RWPE1 (cell line): ENCODE measurements around the gene ARID4A.
"Not testable (repeated sequence)": the region's sequence is repeated elsewhere in the genome, so short reads cannot be mapped to it uniquely, and the experiment has no call there.

Experiments used
- CTCF ChIA-PET: fragments of 350-600 bp; sonication (Branson Sonifier 250); formaldehyde crosslinking; extraction: SDS; loops from one replicate; lab custom pipeline; 2021; lab: Yijun Ruan, JAX
- POLR2A ChIA-PET: fragments of 400-600 bp; formaldehyde crosslinking; extraction: SDS; loops from one replicate; lab custom pipeline; 2020; ENCODE audit warnings: antibody characterized with exemption; ENCODE audit not compliant: low non-redundant PET; lab: Yijun Ruan, JAX
- DNase-seq: peaks from one replicate; pipeline ENCODE4 v3.0.0; 2012; ENCODE audit warnings: low spot score
- H3K27ac ChIP-seq: fragments of 450-650 bp; 2 replicates; pipeline ENCODE4 v1.5.1; 2017
- TF ChIP-seq, protein P1 (sequence below): fragments of 450-650 bp; conservative IDR thresholded peaks from 2 replicates; pipeline ENCODE4 v1.5.1; 2017; ENCODE audit warnings: low read depth, mild to moderate bottlenecking

The ARID4A gene

DNA sequence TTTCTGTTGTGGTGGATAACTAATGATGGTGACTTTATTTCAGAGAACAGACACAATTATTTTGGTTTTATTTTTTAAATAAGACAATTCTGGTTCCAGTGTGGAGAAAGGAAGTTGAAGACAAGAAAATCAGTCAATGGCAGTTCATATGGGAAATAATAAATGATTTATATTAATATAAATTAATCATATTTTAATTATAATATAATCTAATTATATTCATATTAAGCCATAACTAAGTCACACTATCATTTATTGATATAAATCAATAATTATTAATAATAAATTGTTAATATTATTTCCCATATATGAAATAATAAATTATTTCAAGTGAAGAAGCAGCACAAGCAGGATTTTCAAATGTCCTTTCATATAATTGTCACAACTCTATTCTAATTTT is 100.1 kb downstream of the ARID4A start:
- TF ChIP-seq, protein P1, sequence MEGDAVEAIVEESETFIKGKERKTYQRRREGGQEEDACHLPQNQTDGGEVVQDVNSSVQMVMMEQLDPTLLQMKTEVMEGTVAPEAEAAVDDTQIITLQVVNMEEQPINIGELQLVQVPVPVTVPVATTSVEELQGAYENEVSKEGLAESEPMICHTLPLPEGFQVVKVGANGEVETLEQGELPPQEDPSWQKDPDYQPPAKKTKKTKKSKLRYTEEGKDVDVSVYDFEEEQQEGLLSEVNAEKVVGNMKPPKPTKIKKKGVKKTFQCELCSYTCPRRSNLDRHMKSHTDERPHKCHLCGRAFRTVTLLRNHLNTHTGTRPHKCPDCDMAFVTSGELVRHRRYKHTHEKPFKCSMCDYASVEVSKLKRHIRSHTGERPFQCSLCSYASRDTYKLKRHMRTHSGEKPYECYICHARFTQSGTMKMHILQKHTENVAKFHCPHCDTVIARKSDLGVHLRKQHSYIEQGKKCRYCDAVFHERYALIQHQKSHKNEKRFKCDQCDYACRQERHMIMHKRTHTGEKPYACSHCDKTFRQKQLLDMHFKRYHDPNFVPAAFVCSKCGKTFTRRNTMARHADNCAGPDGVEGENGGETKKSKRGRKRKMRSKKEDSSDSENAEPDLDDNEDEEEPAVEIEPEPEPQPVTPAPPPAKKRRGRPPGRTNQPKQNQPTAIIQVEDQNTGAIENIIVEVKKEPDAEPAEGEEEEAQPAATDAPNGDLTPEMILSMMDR: no peak
- no peak overlapping the region for H3K27ac ChIP-seq
- POLR2A ChIA-PET: no interaction called here
- DNase-seq: no peak
- CTCF ChIA-PET: no interaction called here

DNA sequence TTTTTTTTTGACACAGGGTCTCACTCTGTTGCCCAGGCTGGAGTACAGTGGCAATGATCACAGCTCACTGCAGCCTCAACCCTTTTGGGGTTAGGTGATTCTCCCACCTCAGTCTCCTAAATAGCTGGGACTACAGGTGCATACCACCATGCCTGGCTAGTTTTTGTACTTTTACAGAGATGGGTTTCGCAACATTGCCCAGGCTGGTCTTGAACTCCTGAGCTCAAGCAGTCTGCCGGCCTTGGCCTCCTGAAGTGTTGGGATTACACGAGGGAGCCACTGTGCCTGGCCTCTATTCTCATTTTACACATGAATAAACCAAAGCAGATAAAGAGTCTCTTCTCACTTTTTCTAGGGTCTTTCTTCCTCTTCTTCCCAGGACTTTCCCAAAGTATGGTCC is 100.5 kb downstream of the ARID4A start:
- DNase-seq: no peak
- TF ChIP-seq, protein P1: no peak
- CTCF ChIA-PET: no interaction called here
- no peak overlapping the region for H3K27ac ChIP-seq
- POLR2A ChIA-PET: no interaction called here

DNA sequence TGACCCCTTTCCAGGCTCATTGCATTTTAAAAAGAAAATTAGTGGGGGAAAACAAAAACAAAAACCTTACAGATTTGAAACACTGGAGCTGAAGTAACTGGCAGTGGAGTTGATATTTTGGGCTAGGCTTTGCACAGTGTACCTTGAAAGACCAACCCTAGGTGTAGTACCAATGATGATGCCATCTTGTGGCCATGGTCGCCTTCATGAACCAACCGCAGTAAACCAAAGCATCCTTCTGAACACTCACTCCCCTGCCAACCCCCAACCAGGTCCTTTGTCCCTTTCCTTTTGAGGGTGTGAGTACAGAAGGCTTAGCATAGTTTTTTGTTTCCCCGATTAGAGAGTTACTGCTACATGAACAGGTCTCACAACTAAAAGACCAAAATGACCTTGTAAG is 103.2 kb downstream of the ARID4A start:
- H3K27ac ChIP-seq: no peak overlapping the region
- POLR2A ChIA-PET: no interaction called here
- no peak for DNase-seq
- CTCF ChIA-PET: no interaction called here
- TF ChIP-seq, protein P1: no peak

DNA sequence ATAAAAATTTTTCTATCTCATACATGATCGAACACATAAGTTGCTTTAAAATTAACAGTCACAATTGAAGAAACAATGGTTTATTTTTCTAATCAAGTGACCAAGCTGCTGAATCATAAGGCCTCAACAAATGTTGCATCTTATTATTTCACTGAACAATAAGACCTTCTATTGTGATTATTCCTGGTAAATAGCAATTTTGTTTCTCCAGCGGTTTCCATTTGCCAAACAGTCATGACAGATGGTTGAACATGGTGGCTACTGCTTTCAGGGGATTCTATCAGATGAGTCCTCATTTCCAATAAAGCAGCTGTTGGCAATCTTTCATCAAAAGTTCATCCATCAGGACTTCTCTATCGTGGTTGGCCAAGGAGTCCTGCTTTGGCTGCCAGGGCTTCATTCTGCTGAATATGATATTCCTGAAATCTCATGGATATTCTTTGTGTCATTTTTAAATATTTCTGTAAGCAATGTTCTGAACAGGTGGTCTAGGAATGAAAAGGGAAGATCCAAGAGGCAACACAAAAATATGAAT is 110.4 kb downstream of the ARID4A start:
- CTCF ChIA-PET: interaction anchor here (1.4 kb wide), 1 partner anchor 13 kb away, joined by 4 read pairs; the partner anchor contains the start of gene TOMM20L
- no peak overlapping the region for H3K27ac ChIP-seq
- POLR2A ChIA-PET: interaction anchor here (0.5 kb wide), 1 partner anchor 82 kb away, joined by 3 read pairs; no protein-coding TSS in a partner anchor
- DNase-seq: no peak
- TF ChIP-seq, protein P1: no peak

DNA sequence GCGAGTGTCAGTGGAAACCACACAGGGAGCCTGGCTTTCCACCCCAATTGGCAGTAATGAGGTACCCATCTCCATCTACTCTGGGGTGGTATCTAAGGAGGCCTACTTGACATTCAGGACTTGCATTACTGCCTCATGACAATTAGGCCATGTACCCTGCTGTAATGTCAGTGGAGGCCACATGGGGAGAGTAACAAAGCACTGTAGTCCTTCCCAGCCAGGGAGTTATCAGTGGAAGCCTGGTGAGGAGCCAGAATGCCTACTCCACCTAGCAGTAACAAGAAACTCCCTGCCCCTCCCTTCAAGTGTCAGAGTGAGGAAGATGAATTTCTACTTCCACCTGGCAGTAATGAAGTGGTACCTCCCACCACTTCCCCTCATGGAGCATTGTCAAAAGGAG is 116.5 kb downstream of the ARID4A start:
- TF ChIP-seq, protein P1: no peak
- ChIA-PET POLR2A (no interaction called here), CTCF (no interaction called here)
- no peak overlapping the region for H3K27ac ChIP-seq
- no peak for DNase-seq

DNA sequence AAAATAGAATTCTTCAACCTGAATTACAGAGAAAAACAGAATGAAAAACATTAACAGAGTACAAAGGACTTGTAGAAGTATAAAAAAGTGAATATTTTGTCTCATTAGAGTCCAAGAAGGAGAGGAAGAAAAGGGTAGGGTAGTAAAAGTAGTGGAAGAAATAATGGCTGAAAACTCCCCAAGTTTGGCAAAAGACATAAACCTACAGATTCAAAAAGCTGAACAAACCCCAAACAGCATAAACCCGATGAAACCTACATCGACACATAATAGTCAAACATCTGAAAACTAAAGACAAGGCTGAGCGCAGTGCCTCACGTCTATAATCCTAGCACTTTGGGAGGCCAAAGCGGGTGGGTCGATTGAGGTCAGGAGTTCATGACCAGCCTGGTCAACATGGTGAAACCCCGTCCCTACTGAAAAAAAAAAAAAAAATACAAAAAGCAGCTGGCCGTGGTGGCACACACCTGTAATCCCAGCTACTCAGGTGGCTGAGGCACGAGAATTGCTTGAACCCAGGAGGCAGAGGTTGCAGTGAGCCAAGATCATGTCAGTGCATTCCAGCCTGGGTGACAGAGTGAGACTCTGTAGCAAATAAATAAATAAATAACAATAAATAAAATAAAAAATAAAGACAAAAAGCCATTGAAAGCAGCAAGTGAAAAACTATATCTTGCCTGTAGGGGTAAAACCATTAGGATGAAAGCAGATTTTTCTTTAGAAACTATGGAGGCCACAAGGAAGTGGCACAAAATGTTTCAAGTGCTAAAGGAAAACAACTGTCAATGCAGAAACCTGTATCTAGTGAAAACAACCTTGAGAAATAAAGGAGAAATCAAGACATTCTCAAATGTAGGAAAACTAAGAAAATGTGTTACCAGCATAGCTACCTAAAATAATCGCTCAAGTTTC is 117.5 kb downstream of the ARID4A start:
- CTCF ChIA-PET: interaction anchor here (0.6 kb wide), 1 partner anchor 106 kb away, joined by 5 read pairs; no protein-coding TSS in a partner anchor
- no peak for DNase-seq
- POLR2A ChIA-PET: no interaction called here
- TF ChIP-seq, protein P1: no peak
- H3K27ac ChIP-seq: no peak overlapping the region

DNA sequence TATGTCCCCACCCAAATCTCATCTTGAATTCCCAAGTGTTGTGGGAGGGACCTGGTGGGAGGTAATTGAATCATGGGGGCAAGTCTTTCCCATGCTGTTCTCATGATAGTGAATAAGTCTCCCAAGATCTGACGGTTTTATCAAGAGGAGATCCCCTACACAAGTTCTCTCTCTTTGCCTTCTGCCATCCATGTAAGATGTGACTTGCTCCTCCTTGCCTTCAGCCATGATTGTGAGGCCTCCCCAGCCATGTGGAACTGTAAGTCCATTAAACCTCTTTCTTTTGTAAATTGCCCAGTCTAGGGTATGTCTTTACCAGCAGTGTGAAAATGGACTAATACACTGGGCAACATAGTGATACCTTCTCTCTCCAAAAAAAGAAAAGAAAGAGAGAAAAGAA is 118.6 kb downstream of the ARID4A start:
- POLR2A ChIA-PET, DNase-seq, CTCF ChIA-PET, H3K27ac ChIP-seq: not testable (repeated sequence)
